A549 (cell line): Measurements from ENCODE around the gene CCDC57.

Experiments used
- CTCF ChIP-seq: fragments of >200 bp; sonication (Bioruptor Twin); formaldehyde crosslinking; IDR thresholded peaks from 3 replicates; pipeline ENCODE4 v1.5.1; 2016
- HMGXB4 ChIP-seq: fragments of 250-450 bp; sonication (Bioruptor Pico); IDR thresholded peaks from 2 replicates; pipeline ENCODE4 v1.5.0; 2021; ENCODE audit warnings: mild to moderate bottlenecking, moderate library complexity, borderline replicate concordance

GRCh38 chr17:82230609-82231311 is 18.1 kb upstream of the CCDC57 start:
- 0 out of 3 replicates have a peak, but pooled peaks have one; percentile 12 for TF ChIP-seq CTCF
- no peak for TF ChIP-seq HMGXB4 (CRISPR knock-in tag)
